CD4-positive, alpha-beta T cell treated with Interleukin-2 at 100 ng/mL for 4 hours (primary cell): ENCODE measurements around the gene ARAP3.
"Not testable (repeated sequence)": the region's sequence is repeated elsewhere in the genome, so short reads cannot be mapped to it uniquely, and the experiment has no call there.

ENCODE experiments used
- DNase-seq: peaks from one replicate; pipeline ENCODE4 v3.0.0-alpha.2; 2020; ENCODE audit warnings: low spot score

The ARAP3 gene

GRCh38 chr5:141617682-141618029 lies 64.4 kb downstream of the ARAP3 start:
- DNase-seq: no peak

- no peak for DNase-seq
Observed at GRCh38 chr5:141617128-141617527, 64.9 kb downstream of the ARAP3 start.

GRCh38 chr5:141615991-141616720 lies 65.9 kb downstream of the ARAP3 start:
- no peak for DNase-seq

- no peak for DNase-seq
Observed at GRCh38 chr5:141613344-141613743, 68.7 kb downstream of the ARAP3 start.

GRCh38 chr5:141611289-141611688 lies 70.7 kb downstream of the ARAP3 start:
- DNase-seq: no peak

- not testable (repeated sequence) for DNase-seq
Observed at GRCh38 chr5:141609921-141610320, 72.1 kb downstream of the ARAP3 start.

- DNase-seq: no peak
Observed at GRCh38 chr5:141609044-141609443, 73.0 kb downstream of the ARAP3 start.

GRCh38 chr5:141608557-141608956 lies 73.5 kb downstream of the ARAP3 start:
- DNase-seq: no peak

GRCh38 chr5:141608046-141608445 lies 74.0 kb downstream of the ARAP3 start:
- DNase-seq: no peak

GRCh38 chr5:141605523-141606277 lies 76.3 kb downstream of the ARAP3 start:
- peak; percentile 88 for DNase-seq

GRCh38 chr5:141603923-141604717 lies 77.9 kb downstream of the ARAP3 start:
- DNase-seq: peak; percentile 51
